ENCODE data around the gene LRMDA. TPM values are rescaled to one million over a fixed set of nuclear protein-coding genes. Genes with fewer than 3 reads are reported as not detected.

Gene LRMDA
- total RNA-seq, 1 donor from 2014 or later, result not detected

DNA sequence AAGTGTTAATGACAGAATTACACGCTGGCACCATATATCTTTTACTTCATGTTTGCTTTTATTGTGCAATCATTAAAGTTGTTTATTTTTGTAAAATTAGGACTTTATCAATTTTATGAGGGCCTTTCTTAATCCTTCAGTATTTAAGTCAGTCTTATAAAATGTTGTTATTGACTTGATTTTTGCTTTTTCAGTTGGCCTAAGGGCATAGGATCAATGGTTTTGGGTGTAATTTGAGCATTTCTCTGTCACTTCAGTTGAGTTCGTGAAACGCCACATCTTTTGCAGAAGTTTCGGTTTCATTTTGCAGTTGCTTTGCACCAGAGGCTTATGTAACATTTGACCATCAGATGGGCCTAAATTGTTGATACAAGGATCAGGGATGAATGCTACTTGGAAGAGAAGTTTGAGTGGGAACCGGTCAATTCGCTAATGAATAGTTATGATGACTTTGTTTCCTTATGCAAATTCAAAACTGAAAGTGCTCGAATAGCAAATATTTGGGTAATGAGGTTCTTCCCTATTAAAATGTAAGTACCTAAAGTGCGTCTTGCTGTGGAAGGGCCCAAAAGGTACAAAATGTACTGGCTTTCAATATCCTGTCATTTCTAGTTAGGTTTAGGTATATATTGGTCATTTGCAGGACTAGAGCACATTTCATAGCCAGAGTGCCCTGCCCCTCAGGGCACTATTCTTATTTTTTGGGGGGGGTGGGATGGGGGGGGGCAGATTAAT, 340.9 kb downstream of the LRMDA start:
- DNase-seq (no peak), ATAC-seq (ENCODE audit: low read depth) (no peak)
- CTCF ChIA-PET, result no interaction called here
- no peaks in the 10 kb centered on the region for H3K36me3 Mint-ChIP-seq (ENCODE audit: low read depth)
- H3K9me3 Mint-ChIP-seq, result no peaks in the 10 kb centered on the region
- POLR2A ChIA-PET, result no interaction called here
- no peak overlapping the region for H3K27ac Mint-ChIP-seq
- intact Hi-C loops (cut with micrococcal nuclease), result no loop called here
- H3K4me1 Mint-ChIP-seq, result peaks cover 8% of the 10 kb centered on the region
- H3K27me3 Mint-ChIP-seq, result peaks cover under 1% of the 10 kb centered on the region
- peak overlapping the region; percentile 65 for H3K4me3 Mint-ChIP-seq
- TF ChIP-seq, protein P1, sequence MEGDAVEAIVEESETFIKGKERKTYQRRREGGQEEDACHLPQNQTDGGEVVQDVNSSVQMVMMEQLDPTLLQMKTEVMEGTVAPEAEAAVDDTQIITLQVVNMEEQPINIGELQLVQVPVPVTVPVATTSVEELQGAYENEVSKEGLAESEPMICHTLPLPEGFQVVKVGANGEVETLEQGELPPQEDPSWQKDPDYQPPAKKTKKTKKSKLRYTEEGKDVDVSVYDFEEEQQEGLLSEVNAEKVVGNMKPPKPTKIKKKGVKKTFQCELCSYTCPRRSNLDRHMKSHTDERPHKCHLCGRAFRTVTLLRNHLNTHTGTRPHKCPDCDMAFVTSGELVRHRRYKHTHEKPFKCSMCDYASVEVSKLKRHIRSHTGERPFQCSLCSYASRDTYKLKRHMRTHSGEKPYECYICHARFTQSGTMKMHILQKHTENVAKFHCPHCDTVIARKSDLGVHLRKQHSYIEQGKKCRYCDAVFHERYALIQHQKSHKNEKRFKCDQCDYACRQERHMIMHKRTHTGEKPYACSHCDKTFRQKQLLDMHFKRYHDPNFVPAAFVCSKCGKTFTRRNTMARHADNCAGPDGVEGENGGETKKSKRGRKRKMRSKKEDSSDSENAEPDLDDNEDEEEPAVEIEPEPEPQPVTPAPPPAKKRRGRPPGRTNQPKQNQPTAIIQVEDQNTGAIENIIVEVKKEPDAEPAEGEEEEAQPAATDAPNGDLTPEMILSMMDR (IDR thresholded peaks at IDR 0.05), result no peak

DNA sequence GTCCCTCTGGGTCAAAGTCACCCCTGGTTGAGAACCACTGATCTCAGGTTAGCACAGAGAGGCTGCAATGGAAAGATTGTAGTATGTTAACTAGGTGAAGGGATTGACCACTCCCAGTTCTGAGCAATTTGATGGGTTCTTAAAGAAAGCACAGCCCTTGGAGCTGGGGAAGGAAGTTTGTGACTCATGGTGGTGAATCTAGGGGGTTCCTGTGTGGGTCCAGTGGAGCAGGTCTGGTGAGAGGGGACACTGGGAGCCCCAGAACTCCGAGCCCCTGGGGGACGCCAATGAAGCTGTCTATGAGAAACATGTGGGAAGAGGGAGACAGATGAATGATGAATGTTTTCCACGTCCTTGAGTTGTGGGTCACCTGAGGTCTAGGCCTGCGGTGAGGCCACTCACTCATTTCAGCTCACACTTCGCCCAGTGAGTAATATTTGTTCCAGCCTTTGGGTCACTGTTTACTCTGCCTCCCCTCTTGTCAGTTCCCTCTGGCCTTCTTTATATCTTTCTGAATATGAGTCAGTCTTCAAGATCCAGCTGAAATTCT, 341.9 kb downstream of the LRMDA start:
- ATAC-seq (ENCODE audit: low read depth) (no peak), DNase-seq (no peak)
- Mint-ChIP-seq H3K4me3 (no peak overlapping the region), H3K36me3 (ENCODE audit: low read depth) (no peaks in the 10 kb centered on the region), H3K27me3 (peaks cover 1% of the 10 kb centered on the region), H3K4me1 (peaks cover 8% of the 10 kb centered on the region), H3K27ac (no peak overlapping the region), H3K9me3 (no peaks in the 10 kb centered on the region)
- CTCF ChIA-PET, result no interaction called here
- TF ChIP-seq, protein P1 (IDR thresholded peaks at IDR 0.05), result no peak
- intact Hi-C loops (cut with micrococcal nuclease), result no loop called here
- POLR2A ChIA-PET, result no interaction called here

DNA sequence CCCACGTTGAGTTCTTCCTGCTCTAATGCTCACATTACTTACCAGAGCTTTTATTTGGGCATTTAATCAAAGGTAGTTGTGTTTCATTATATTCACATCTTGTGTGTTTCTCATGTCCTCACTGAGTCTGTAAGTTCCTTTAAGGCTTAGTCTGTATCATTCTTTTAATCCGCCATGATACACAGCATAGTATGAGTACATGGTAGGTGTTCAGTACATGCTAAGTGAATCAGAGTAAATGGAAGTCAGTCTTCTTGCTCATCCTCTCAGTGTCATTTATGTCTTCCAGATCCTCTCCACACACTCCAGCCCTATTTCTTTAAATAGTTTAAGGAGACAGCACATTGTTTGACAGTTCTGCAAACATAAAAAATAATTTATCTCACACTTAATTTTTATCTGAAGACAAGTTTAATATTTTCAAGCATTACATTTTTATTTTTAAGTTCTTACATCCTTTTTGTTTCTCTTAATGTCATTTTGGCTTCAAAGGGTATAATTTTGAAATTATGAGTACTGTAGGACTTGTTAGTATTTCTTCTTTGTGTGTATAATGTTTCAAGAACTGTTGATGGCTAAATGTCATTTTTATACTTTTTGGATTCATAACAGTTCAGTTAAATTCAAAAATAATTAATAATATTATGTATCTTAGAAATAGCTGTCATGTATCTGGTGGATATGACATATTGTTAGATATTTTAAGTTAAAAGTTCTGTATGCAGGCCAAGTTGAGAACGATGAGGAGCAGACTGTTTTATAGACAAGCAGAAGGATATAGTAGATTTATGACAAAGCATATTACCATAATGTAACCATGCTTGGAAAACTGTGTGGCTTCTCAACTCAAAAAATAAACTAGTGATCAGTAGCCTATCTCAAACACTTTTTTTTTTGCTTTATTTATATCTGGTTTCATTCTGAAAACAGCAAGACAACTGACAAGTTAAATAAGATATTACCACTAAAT, 342.7 kb downstream of the LRMDA start:
- Mint-ChIP-seq H3K4me3 (no peak overlapping the region), H3K27ac (no peak overlapping the region), H3K27me3 (peaks cover 7% of the 10 kb centered on the region)

DNA sequence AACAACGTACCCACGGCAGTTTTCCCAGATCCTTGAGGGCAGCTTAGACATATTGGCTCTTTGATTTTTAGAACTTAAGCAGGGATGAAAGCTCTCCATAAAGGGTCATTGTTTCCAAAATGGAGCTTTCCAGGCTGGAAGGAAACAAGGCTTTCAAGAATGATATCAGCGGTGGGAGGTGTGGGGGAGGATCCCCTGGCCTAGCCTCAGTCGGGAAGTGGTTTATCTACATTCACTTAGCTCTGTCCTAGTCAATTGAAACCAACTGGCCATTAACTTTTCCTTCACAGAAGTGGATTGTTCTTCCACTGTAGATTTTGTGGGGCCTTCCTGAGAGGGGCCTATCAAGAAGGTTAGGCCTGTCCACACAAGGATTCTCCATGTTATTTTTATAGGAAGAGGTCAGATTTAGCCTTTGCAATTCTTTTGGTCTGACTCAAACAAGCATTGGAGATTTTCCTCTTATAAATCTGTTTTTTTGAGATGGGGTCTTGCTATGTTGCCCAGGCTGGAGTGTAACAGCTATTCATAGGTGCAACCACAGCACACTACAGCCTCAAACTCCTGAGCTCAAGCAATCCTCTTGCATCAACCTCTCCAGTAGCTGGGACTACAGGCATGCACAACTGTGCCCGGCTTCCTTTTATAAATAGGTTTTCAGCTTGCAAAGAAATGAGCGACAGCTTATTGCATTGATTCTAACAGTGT, 343.5 kb downstream of the LRMDA start:
- H3K9me3 Mint-ChIP-seq, result no peaks in the 10 kb centered on the region
- H3K27me3 Mint-ChIP-seq, result peaks cover 7% of the 10 kb centered on the region
- POLR2A ChIA-PET, result no interaction called here
- no peak overlapping the region for H3K27ac Mint-ChIP-seq
- TF ChIP-seq, protein P1 (IDR thresholded peaks at IDR 0.05), result no peak
- no peaks in the 10 kb centered on the region for H3K36me3 Mint-ChIP-seq (ENCODE audit: low read depth)
- CTCF ChIA-PET, result no interaction called here
- no peak for ATAC-seq (ENCODE audit: low read depth)
- no peak for DNase-seq
- peaks cover 8% of the 10 kb centered on the region for H3K4me1 Mint-ChIP-seq
- intact Hi-C loops (cut with micrococcal nuclease), result no loop called here
- no peak overlapping the region for H3K4me3 Mint-ChIP-seq

More for the DNA sequence above, 342.7 kb downstream of the LRMDA start:
- Mint-ChIP-seq H3K4me1 (peaks cover 8% of the 10 kb centered on the region), H3K9me3 (no peaks in the 10 kb centered on the region), H3K36me3 (ENCODE audit: low read depth) (no peaks in the 10 kb centered on the region)
- TF ChIP-seq, protein P1 (IDR thresholded peaks at IDR 0.05), result no peak
- no peak for ATAC-seq (ENCODE audit: low read depth)
- intact Hi-C loops (cut with micrococcal nuclease), result no loop called here
- no peak for DNase-seq
- ChIA-PET POLR2A (no interaction called here), CTCF (no interaction called here)

Measured in activated B cell treated with CpG ODN at 0.5 μM for 24 hours (primary cell).